ENCODE results near the gene MAP2K7. TPM values are rescaled to one million over a fixed set of nuclear protein-coding genes. Genes with fewer than 3 reads are reported as not detected.
"Not testable (repeated sequence)": the region's sequence is repeated elsewhere in the genome, so short reads cannot be mapped to it uniquely, and the experiment has no call there.

Gene MAP2K7
- total RNA-seq, 4 donors from 2014 or later = 11.9 to 125 (median 20.9) TPM

- Histone ChIP-seq H3K36me3 (no peaks in the 10 kb centered on the region), H3K27ac (no peak overlapping the region), H3K4me3 (no peak overlapping the region), H3K9me3 (no peaks in the 10 kb centered on the region), H3K27me3 (peaks cover 29% of the 10 kb centered on the region), H3K4me1 (peaks cover 10 to 16% (median 12%) of the 10 kb centered on the region in 4 donors)
- WGBS, 2 donors (ENCODE audit: low coverage in 1 of 2) = 89 to 90% methylated on average over 11 to 38 of the region's 38 CpGs
- in situ Hi-C loops (cut with MboI; ENCODE audit: low pct_ligation_motif_present in 1 of 4, low pct_unique_long_range_greater_than_20kb in 1 of 4, low sequenced_read_pairs in 3 of 4) (no loop called here), intact Hi-C loops (cut with DNase I; ENCODE audit: low total_unique reads) (no loop called here)
- TF ChIP-seq CTCF (IDR thresholded peaks at IDR 0.05) (no peak), POLR2A (IDR thresholded peaks at IDR 0.05) (no peak)
- no peak for DNase-seq
Measured at GRCh38 chr19:7856679-7857663, 46.7 kb upstream of the MAP2K7 start.

GRCh38 chr19:7857727-7858108, 46.0 kb upstream of the MAP2K7 start:
- intact Hi-C loops (cut with DNase I; ENCODE audit: low total_unique reads) = no loop called here
- 48% methylated on average over 8 of the region's 8 CpGs; no CpG with 5 or more reads in 1 of the 2 donors for WGBS, 2 donors (ENCODE audit: low coverage in 1 of 2)
- no peak for DNase-seq

GRCh38 chr19:7858109-7858770, 45.4 kb upstream of the MAP2K7 start:
- Histone ChIP-seq H3K36me3 (no peaks in the 10 kb centered on the region), H3K27ac (no peak overlapping the region), H3K9me3 (no peaks in the 10 kb centered on the region), H3K4me3 (no peak overlapping the region), H3K27me3 (peaks cover 40% of the 10 kb centered on the region), H3K4me1 (peaks cover 12 to 26% (median 19%) of the 10 kb centered on the region in 4 donors)
- in situ Hi-C loops (cut with MboI; ENCODE audit: low pct_ligation_motif_present in 1 of 4, low pct_unique_long_range_greater_than_20kb in 1 of 4, low sequenced_read_pairs in 3 of 4) = no loop called here
- intact Hi-C loops (cut with DNase I; ENCODE audit: low total_unique reads) = no loop called here
- 45% methylated on average over 26 of the region's 29 CpGs; no CpG with 5 or more reads in 1 of the 2 donors for WGBS, 2 donors (ENCODE audit: low coverage in 1 of 2)
- TF ChIP-seq CTCF (IDR thresholded peaks at IDR 0.05) = no peak
- no peak for TF ChIP-seq POLR2AphosphoS5 (IDR thresholded peaks at IDR 0.05)
- TF ChIP-seq POLR2A (IDR thresholded peaks at IDR 0.05) = no peak
- TF ChIP-seq EP300 (IDR thresholded peaks at IDR 0.05; ENCODE audit: low read depth) = no peak
- no peak for DNase-seq

More at GRCh38 chr19:7857727-7858108, 46.0 kb upstream of the MAP2K7 start:
- Histone ChIP-seq H3K4me1 (peaks cover 15 to 21% (median 18%) of the 10 kb centered on the region in 4 donors), H3K4me3 (no peak overlapping the region), H3K36me3 (no peaks in the 10 kb centered on the region), H3K27ac (no peak overlapping the region), H3K9me3 (no peaks in the 10 kb centered on the region), H3K27me3 (peaks cover 35% of the 10 kb centered on the region)
- TF ChIP-seq POLR2AphosphoS5 (IDR thresholded peaks at IDR 0.05) = no peak
- in situ Hi-C loops (cut with MboI; ENCODE audit: low pct_ligation_motif_present in 1 of 4, low pct_unique_long_range_greater_than_20kb in 1 of 4, low sequenced_read_pairs in 3 of 4) = no loop called here

GRCh38 chr19:7859087-7859486, 44.6 kb upstream of the MAP2K7 start:
- intact Hi-C loops (cut with DNase I; ENCODE audit: low total_unique reads); H3K27ac ChIP-seq; H3K9me3 ChIP-seq; DNase-seq; H3K4me3 ChIP-seq; in situ Hi-C loops (cut with MboI; ENCODE audit: low pct_ligation_motif_present in 1 of 4, low pct_unique_long_range_greater_than_20kb in 1 of 4, low sequenced_read_pairs in 3 of 4); H3K36me3 ChIP-seq: not testable (repeated sequence)
- H3K27me3 ChIP-seq = peaks cover 49% of the 10 kb centered on the region
- WGBS, 2 donors (ENCODE audit: low coverage in 1 of 2) = 93 to 100% methylated on average over 4 to 8 of the region's 8 CpGs
- H3K4me1 ChIP-seq = peaks cover 9 to 28% (median 17%) of the 10 kb centered on the region in 4 donors

Data from transverse colon (tissue), 4 donors.